HG03571 (cell line): ENCODE measurements around the gene BICC1.

Experiments used
- ATAC-seq: cut with Tn5 transposase; IDR thresholded peaks from one replicate; pipeline ENCODE4 v1.9.1; 2021; ENCODE audit not compliant: unreplicated experiment

Gene BICC1

DNA sequence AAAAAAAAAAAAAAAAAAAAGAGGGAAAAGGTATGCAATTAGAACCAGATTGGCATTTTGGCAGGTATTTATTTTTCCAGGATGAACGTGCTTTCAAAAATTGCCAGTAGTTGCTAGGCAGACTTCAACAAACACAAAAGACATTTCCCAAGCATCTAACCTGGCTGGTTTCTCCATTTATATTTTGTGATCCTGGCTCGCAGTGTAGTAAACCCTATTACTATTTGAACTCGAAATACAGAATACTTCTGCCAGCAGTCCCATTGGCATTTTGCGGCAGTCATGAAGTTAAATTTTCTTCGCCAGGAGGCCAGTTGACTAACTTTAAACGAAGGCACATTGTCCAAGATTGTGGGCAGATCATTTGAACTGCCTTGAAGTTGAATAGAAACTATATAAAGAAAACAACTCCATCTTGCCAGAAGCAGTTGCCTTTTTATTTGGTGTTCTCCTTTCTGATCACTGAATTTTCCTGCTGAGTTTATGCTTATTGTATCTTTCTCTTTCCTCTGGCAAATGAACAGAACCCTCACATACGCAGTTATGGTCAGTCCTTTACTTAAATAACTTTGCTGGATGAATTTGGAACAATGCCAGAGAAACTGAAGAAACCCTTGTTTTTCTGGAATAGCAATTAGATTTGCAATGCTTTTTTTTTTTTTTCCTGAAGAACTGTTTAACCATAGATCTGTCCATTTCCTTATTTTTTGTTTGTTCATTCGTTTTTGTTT lies 132.9 kb downstream of the BICC1 start:
- ATAC-seq, result no peak

DNA sequence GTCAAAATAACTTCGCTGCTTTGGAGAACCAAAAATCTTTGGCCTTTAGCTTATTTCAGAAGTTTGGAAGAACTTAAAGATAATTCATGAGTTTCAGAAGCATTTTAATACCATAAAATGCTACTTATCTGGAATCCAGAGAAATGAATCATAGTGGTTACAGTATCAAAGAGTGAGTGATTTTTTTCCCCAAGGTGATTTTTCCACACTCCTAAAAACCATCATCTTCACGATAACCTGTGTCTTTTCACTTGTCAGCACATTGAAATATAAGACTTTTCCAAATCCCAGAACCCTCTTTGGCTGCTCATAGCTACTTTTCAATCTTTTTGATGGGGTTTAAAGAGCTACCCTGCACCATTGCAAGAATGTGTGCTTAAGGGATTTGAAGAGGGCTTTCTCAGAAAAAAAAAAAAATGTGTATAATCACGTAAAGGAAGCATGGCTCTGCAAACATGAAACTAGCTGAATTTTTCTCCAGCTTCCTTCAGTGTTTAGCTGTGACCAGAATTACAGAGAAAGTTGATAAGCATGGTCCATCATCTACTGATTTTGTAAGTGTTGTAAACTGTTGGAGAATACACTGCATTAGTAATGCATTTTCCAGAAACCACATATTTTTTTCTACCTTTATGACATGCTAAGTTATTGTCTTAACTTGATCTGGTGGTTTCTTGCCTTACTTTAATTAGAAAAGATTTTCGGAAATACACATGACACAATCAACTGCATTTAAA lies 134.9 kb downstream of the BICC1 start:
- ATAC-seq, result no peak

DNA sequence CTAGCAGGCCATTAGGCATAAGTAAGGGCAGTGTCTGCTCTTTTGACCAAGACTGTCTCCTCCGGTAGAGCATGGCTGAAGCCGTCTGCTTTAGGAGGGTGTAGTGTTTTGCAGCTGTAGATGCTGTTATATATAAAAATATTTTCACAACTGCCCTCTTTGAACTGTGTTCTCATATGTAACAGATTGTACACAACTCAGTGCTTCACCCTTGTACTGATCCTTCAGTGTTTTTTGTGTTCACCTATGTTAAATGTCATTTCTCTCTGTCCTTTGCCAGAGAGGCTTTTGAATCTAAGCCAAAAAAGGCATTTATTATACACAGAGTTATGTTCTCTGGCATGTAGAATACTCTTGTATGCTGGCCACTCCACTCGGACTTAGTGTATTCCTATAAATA lies 135.5 kb downstream of the BICC1 start:
- no peak for ATAC-seq

DNA sequence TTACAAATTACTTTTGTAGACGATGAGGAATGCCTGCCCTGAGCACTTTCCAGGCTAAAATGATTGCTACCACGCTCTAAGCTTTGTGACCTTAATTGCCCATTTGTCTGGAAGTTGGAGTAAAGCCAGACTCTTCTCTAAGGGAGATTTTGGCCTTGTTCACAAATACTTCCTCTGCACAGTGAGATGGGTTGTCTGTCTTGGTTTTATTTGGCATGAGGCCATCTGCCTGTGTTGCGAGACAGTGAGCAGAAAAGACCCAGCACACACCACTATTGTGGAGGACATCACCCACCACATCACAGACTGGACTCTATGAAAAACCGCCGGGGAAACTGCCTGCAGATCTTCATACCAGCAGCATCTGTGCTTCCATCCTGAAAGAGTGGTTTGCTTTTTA lies 138.4 kb downstream of the BICC1 start:
- no peak for ATAC-seq

DNA sequence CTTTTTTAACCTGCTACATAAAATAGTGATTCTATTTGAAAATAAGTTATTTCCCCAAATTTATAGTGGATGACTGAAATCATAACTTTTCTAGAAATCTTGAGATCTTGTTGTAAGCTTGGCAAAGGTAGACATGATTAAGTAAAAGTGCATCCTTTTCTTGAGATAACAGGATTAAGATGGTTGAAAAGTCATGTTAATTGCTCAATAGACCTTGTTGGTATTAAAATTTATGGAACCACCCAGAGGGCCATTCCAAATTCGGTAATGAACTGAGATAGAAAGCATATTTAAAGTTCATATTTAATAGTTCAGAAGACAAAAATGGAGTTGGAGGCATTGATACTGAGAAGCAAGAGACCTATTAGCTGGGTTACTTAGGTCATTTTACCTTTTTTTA lies 139.1 kb downstream of the BICC1 start:
- no peak for ATAC-seq

DNA sequence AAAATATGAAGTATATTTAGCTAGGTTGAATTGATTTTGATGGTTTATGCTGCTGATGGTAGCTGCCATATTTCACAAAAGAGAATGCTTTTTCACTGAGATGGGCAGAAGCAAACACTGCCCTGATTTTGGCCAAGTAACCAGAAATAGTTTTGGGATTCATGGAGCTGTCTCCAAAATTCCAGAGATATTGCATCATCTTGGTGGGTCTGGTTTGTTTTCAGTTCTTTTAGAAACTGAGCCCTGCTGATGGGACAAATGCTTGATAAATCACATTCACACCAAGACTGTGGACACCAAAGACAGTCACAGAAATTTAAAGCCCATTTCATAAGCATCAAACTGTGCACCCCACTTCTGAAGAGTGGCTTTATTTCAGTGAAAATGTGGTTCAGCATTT lies 140.5 kb downstream of the BICC1 start:
- no peak for ATAC-seq

DNA sequence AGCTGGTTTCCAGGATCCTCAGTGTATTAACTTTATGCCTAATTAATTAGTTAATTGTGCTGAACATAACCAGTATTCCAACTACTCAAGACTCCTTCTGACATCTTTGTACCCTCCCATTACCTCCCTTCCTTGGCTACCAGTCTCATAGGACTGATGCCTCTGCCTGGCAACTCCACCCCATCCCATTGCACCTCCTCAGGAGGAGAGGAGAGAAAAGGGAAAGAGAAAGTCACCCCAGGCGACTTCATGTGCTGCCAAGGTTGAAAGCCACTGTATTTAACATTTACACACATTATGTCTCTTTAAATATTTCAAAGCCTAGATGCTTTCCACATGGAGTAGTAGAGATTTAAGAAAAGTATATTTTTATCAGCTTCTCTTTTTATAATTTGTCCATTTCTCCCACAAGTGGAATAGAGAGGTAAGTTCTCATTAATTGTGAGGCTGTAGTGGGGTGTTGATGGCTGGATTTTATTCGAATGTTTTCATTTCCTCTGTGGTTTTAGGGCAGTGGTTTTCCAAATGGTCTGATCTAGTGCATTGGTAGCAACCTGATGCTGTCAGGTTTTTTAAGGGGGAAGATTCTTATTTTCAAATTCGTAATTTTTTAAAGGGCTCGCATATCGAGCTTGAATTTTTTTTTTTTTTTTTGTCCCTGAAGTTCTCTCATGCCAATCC lies 148.0 kb downstream of the BICC1 start:
- ATAC-seq, result no peak

DNA sequence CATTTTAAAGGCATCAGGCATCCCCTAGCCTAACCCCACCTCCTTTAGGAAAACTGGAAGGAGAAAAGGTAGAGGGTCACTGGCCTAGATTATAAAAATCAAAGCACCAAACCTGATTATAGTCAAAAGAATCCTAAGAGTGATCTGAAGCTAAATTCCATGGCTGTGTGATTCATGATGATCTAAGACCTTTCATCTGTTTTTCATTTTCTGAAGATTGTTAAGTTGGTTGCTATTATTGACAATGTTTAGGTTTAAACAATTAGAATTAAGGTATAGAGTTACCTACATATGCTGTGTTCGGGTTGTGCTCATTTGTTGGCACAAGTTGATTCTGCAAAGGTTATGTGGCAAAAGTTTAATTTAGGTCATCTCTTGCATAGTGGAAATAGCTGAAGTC lies 148.7 kb downstream of the BICC1 start:
- ATAC-seq, result no peak

DNA sequence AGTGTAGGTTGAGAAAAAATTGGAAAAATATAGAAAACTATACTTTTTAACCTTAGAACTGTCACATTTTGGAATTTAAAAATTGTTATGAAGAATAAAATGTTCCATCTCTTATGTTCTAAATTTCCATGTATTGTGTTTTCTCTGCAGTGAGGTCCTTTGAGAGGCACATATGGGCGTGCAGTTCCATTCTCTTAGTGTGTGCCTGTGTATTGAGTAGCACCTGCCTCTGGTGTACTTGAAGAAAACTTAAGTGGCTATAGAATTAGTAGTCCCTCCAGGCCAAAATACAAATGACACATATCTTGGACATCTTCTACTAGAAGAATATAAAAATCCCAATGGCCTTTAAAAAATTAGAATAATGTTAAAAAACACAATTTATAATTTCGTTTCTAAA lies 149.2 kb downstream of the BICC1 start:
- no peak for ATAC-seq

DNA sequence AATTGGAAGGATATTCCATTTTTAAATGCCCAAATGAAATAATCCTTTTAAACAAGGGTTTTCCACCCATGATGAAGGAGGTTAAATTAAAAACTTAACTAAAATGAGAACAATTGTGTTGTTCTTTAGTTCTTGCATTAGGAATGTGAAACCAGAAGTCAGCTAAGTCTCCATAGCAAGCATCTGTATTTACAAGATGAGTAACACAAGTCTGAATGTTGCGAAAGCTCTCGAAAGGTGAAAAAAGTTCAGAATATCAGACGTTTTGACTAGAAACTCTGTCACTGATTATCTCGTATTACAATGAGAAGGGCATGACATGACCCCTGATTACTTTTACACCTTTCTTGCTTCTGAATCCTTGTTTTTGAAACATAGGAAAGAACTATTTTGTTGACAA lies 149.6 kb downstream of the BICC1 start:
- no peak for ATAC-seq

DNA sequence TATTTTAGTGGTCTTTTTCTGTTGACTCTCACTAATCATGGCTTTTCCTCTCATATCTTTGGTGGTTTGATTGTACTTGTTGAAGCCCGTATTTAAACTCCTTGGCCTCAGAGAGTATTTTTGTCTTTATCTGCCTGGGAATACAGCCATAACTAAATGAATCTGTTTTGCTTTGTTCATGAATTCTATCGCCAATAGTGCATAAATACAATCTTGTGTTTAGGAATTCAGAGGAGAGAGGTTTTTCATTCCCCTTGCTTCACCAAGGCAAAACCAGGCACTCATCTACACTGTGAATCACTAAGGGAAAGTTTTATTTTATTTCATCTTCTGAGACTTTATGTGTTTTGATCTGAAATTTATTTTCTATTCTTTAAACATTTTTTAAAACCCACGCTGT lies 152.7 kb downstream of the BICC1 start:
- no peak for ATAC-seq

DNA sequence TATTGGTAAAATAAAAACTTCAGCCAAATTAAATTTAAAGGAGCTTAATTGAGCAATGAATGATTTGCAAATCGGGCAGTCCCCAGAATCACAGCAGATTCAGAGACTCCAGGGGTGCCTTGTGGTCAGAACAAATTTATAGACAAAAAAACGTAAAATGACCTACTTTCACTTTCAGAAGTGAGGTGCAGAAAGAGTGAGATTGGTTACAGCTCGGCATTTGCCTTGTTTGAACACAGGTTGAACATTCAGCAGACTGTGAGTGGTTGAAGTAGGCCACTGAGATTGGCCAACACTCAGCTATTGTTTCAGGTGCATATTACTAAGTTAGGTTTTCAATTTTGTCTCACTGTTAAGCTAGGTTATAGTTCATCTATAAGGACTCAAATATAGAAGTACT lies 153.4 kb downstream of the BICC1 start:
- no peak for ATAC-seq

DNA sequence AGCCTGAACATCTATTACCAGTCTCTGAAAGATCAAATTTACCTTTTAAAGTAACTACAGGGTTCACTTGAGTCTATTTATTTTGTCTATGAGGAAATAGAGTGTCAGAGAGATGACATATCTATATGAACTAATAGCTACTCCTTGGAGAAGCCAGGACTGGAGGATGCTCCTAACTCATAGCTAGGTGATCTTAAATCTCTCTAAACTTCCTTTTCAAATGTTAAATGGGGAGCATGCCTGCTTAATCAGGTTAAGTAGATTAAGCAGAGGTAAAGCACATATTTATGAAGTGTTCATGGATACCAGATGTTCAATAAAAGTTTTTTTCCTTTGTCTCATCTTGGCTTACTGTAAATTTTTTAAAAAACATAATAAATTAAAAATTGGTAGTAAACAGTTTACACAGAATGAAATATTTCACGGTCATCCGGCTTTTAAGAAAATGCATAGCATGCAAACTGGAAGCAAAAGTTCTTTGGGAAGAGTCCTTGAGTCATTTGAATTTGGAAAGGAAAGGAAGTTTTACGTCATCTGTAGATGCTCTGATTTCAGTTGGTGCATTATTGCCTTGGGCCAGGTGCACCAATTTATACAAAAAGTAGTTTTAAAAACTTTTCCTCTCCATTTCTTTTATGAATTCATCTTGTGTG lies 155.1 kb downstream of the BICC1 start:
- no peak for ATAC-seq

DNA sequence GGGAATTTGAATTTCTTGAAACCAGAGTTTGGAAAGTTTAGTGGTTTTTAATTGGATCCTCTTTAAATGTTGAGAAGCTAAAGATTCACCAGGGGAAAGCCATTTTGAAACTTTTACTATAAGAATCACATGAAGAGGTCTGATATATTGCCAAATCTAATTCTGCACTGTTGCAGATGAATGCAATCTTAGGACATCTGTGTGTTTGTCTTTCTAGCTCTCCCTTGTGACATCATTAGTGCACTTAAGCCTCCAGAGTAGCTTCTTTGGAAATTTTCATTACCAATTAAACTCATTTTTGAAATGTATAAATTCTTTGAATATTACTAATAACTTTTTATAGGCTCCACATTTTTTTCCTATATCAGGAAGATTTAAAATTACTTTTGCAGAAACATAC lies 160.2 kb downstream of the BICC1 start:
- ATAC-seq, result no peak

DNA sequence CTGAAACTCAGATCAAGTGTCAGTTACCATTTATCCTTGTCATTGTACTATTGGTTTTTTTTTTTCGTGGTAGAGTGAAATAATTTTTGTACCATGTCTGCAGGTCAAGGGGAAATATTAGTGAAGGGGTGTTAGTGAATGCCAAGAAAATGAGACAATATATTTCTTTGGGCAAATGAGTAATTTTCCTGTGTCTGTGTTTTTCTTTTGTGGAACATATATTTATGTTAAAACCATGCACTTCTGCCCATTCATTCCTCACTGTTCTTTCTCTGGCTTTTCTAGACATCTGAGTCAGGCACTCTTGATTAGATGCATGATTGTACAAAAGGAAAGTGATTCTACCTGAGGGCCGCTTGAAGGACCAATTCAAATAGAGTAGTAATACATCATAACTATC lies 161.6 kb downstream of the BICC1 start:
- ATAC-seq, result no peak

DNA sequence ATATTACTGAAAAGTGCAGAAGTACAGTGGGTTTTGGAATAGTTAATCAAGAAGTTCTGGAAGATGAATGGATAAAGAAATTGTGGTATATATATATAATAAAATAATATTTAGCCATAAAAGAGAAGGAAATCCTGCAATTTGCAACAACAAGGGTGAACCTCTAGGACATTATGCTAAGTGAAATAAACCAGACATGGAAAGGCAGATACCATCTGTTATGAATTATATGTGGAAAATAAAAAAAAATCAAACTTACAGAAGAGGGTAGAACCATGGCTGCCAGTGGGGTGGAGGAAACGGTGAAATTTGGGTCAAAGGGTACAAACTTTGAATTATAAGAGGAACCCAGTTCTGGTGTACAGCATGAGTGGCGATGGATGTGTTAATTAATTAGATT lies 162.6 kb downstream of the BICC1 start:
- ATAC-seq, result no peak

DNA sequence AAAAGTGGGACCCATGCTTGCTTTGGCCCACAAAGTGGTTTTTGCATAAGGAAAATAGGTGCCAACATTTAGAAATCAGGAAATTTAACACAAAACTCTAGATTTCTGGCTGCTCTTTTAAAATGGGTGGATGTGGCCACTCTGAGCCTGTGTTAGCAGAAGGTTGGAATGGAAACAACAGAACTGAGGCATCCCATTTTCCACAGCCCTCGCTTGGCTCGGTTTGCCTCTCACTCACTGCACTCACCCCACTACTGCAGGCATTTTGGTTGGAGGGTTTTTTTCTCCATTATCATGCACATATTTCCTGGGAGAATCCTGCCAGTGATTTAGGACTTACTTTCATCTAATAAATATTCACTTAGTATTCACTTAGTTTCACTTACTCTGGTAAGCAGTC lies 178.9 kb downstream of the BICC1 start:
- no peak for ATAC-seq

DNA sequence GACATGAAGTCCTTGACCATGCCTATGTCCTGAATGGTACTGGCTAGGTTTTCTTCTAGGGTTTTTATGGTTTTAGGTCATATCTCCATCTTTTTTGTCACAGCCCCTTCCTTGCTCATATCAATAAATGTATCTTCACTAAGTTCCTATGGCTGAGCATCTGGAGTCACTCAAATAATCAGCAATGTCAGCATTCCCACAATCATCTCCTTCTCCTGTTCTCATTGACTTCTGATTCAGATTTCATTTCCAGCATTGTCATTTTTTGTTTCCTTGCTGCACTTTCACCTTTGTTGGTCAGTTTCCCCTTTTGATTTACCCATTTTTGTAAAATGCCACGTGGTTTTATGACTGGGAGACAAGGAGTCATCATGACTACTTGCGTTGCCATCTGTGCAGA lies 181.2 kb downstream of the BICC1 start:
- ATAC-seq, result no peak

DNA sequence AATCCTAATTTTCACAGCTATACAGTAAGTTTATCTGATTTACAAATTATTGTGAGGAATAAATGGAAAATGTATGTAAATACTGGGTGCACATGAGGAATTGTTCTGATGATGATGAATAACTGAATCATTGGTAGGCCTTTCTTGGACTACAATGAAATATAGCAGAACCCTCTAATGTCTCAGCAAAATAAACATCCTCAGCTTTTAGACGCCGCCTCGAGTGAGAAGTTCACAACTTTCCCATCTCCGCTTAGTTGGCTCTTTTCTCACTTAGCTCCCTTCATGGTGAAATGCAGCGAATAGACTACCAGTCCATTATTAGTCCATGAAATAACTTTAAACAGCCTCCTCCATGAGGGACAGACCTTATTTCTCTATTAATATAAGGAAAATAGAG lies 182.3 kb downstream of the BICC1 start:
- ATAC-seq, result no peak

DNA sequence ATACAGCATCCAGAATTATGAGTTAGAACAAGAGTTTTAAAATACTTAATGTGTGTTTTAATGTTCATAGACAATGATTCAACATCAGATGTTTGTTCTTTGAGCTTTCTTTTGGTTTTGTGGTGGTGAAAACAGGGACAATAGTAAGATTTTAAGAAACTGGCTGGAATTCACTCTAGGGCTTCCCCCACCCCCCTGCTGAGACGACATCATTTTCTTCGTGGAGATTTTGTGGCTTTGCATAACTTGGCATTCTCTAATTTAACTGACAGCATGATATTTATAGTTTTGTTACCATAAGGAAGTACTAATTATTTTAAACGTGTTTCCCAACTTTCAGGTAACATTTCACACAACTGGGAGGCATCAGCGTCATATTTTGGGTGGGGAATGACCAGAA lies 184.1 kb downstream of the BICC1 start:
- ATAC-seq, result no peak

DNA sequence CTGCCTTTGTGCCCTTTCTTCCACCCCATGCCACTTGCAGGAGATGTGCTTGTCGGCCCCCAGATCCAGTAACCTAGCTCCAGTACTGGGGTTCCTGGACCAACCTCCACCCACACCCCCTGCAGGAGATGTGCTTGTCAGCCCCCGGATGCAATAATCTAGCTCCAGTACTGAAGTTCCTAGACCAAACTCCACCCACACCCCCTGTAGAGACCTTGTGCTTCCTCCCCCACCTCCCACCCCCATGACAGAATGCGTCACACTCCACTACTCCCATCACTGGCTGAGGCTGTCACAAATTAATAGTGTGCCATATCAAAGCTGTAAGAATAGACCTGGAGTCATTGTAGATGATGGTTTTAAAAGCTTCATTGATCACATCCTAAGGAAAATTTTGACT lies 185.0 kb downstream of the BICC1 start:
- ATAC-seq, result no peak
